CD14-positive monocyte (primary cell): Measurements from ENCODE around the gene SORBS1. TPM values are rescaled to one million over a fixed set of nuclear protein-coding genes. Genes with fewer than 3 reads are reported as not detected.

Experiments
- DNase-seq, 3 donors: peaks; one replicate each; pipeline ENCODE4 v3.0.0-alpha.2; 2011 to 2022
- H2AFZ ChIP-seq: 2 replicates; pipeline ENCODE4 v1.6.0; 2012; ENCODE audit warnings: mild to moderate bottlenecking, low read depth, low read length, inconsistent platforms; ENCODE audit not compliant: insufficient read depth, poor library complexity, severe bottlenecking
- H3K27ac ChIP-seq, 2 donors: 1 replicate in 1 of 2; 2 replicates in 1 of 2; pipeline ENCODE4 v1.5.1; 2012 to 2013; ENCODE audit warnings: low read length in 2 of 2, control low read depth in 1 of 2, inconsistent platforms in 1 of 2, low read depth in 1 of 2, mild to moderate bottlenecking in 1 of 2
- H3K27me3 ChIP-seq, 2 donors: one replicate each; pipeline versions ENCODE4 v1.6.0 to v1.6.1; 2011 to 2013; ENCODE audit warnings: low read length in 2 of 2; ENCODE audit not compliant: control insufficient read depth in 2 of 2, insufficient read depth in 2 of 2
- H3K36me3 ChIP-seq, 2 donors: replicated peaks in 1 of 2; 1 replicate in 1 of 2; 2 replicates in 1 of 2; pipeline versions ENCODE4 v1.5.1 to v1.6.1; 2012 to 2013; ENCODE audit warnings: low read length in 2 of 2, control low read depth in 1 of 2, inconsistent platforms in 1 of 2, mild to moderate bottlenecking in 1 of 2; ENCODE audit not compliant: insufficient read depth in 2 of 2, control insufficient read depth in 1 of 2
- H3K4me1 ChIP-seq, 2 donors: 1 replicate in 1 of 2; 2 replicates in 1 of 2; pipeline versions ENCODE4 v1.5.1 to v1.6.1; 2012 to 2013; ENCODE audit warnings: low read length in 2 of 2, control low read depth in 1 of 2, inconsistent platforms in 1 of 2, mild to moderate bottlenecking in 1 of 2, moderate library complexity in 1 of 2; ENCODE audit not compliant: insufficient read depth in 2 of 2, control insufficient read depth in 1 of 2
- H3K4me2 ChIP-seq: replicated peaks from 2 replicates; pipeline ENCODE3; 2012; ENCODE audit warnings: low read length, moderate library complexity, mild to moderate bottlenecking; ENCODE audit not compliant: poor library complexity, severe bottlenecking; ENCODE audit errors: extremely low read depth
- H3K4me3 ChIP-seq, 3 experiments: fragments of 200-600 bp in 1 of 3; sonication (generic) in 1 of 3; replicated peaks in 1 of 3; 1 replicate in 2 of 3; 2 replicates in 1 of 3; pipeline ENCODE4 v1.5.1; 2011 to 2013; ENCODE audit warnings: low read length in 3 of 3, mild to moderate bottlenecking in 3 of 3, control low read depth in 2 of 3, low read depth in 2 of 3, inconsistent platforms in 1 of 3, moderate library complexity in 1 of 3
- H3K79me2 ChIP-seq: 2 replicates; pipeline ENCODE4 v1.6.0; 2012; ENCODE audit warnings: mild to moderate bottlenecking, control low read depth, inconsistent platforms, low read length, moderate library complexity; ENCODE audit not compliant: insufficient read depth
- H3K9ac ChIP-seq: 2 replicates; pipeline ENCODE4 v1.6.0; 2017; ENCODE audit warnings: low read length, mild to moderate bottlenecking; ENCODE audit not compliant: insufficient read depth, poor library complexity, severe bottlenecking
- H3K9me3 ChIP-seq, 2 donors: replicated peaks in 1 of 2; 1 replicate in 1 of 2; 2 replicates in 1 of 2; pipeline versions ENCODE4 v1.5.1 to v1.6.1; 2012 to 2013; ENCODE audit warnings: low read length in 2 of 2, control low read depth in 1 of 2; ENCODE audit not compliant: control insufficient read depth in 1 of 2, insufficient read depth in 1 of 2
- H4K20me1 ChIP-seq: 2 replicates; pipeline ENCODE4 v1.6.0; 2012; ENCODE audit warnings: mild to moderate bottlenecking, low read length, control low read depth, moderate library complexity; ENCODE audit not compliant: insufficient read depth
- H3K27ac Mint-ChIP-seq, 7 donors: one replicate each; pipeline ENCODE4 v1.8.0; 2020; ENCODE audit warnings: mild to moderate bottlenecking in 7 of 7, mixed read lengths in 7 of 7, moderate library complexity in 6 of 7, inconsistent platforms in 2 of 7
- H3K27me3 Mint-ChIP-seq, 3 donors: one replicate each; pipeline ENCODE4 v1.8.0; 2021 to 2022; ENCODE audit warnings: low read depth in 3 of 3, mild to moderate bottlenecking in 3 of 3, mixed read lengths in 3 of 3, moderate library complexity in 3 of 3, inconsistent platforms in 1 of 3
- H3K36me3 Mint-ChIP-seq, 2 donors: one replicate each; pipeline ENCODE4 v1.8.0; 2020; ENCODE audit warnings: mixed read lengths in 2 of 2, inconsistent platforms in 1 of 2, mild to moderate bottlenecking in 1 of 2
- H3K4me1 Mint-ChIP-seq: one replicate; pipeline ENCODE4 v1.8.0; 2020; ENCODE audit warnings: mild to moderate bottlenecking, mixed read lengths
- H3K4me3 Mint-ChIP-seq, 2 donors: one replicate each; pipeline ENCODE4 v1.8.0; 2020; ENCODE audit warnings: mild to moderate bottlenecking in 2 of 2, mixed read lengths in 2 of 2, moderate library complexity in 1 of 2
- H3K9me3 Mint-ChIP-seq, 7 donors: one replicate each; pipeline ENCODE4 v1.8.0; 2020 to 2022; ENCODE audit warnings: mixed read lengths in 7 of 7, mild to moderate bottlenecking in 6 of 7, moderate library complexity in 6 of 7, inconsistent platforms in 2 of 7
- WGBS: methylation state at CpG from one replicate; pipeline ENCODE4 v1.1.5; 2013; ENCODE audit warnings: missing lambda C conversion rate; ENCODE audit not compliant: insufficient coverage; 5-methylcytosine and 5-hydroxymethylcytosine counted together
- intact Hi-C, 2 donors: fragments of 100-400 bp; cut with micrococcal nuclease; formaldehyde crosslinking; loops; one replicate each; pipeline versions ENCODE4 v1.15.0 to v1.15.1; 2023
- polyA plus RNA-seq, 3 donors: library from polyadenylated mRNA; depleted of rRNA in 1 of 3; unstranded in 2 of 3; stranded (reverse) in 1 of 3; fragments of 300-500 nt in 2 of 3; fragments of >200 nt in 1 of 3; fragmentation: Illumina TruSeq in 2 of 3; gene quantifications; 1 replicate in 2 of 3; 2 replicates in 1 of 3; pipeline ENCODE4 v1.2.3, GENCODE V29; 2012 to 2021
- TF ChIP-seq, protein P1 (sequence below): fragments of 200-600 bp; IDR thresholded peaks from one replicate; pipeline ENCODE4 v1.8.0; 2022; ENCODE audit warnings: antibody characterized with exemption, mild to moderate bottlenecking

Gene SORBS1
- polyA plus RNA-seq, 3 donors, result 0.08 to 0.15 TPM; not detected in 1

DNA sequence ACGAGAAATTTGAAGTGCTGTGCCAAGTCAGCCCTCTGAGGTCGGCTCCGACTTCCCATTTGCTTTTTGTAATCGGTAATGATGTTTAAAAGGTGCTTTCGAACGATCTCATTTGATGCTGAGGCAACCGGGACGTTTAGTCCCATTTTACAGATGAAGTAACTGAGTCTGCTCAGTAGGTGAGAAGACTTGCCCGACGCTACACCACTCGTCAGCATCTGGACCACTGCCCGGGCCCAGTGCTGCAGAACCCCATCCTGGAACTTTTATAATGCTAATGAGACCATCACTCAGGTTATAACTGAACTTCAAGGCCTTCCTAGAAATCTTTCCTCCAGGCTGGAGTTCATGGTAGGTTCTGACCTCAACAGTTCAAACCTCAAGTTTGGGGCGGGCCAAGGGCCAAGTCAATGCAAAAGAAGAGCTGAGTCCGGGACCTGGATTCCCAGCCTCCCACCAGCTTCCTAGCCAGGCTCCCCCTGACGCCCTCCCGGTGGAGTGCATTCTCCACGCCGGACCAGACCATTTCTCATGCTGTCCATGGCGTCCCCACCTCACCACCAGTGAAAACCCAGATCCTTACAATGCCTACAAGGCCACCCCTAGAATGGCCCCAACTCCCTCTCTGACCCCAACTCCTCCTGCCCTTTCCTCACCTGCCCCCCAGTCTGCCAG is 269.7 kb downstream of the SORBS1 start:
- H3K36me3 ChIP-seq, result no peaks in the 10 kb centered on the region
- H3K27ac Mint-ChIP-seq, result peak overlapping the region in 3 of 7 donors; percentile 28 to 51 (median 37)
- H3K27me3 Mint-ChIP-seq, result peaks cover 50 to 59% (median 56%) of the 10 kb centered on the region in 3 donors

More for the DNA sequence above, 269.7 kb downstream of the SORBS1 start:
- Histone ChIP-seq H3K4me2 (peak overlapping the region; percentile 94), H3K27ac (no peak overlapping the region), H3K9me3 (no peaks in the 10 kb centered on the region), H3K27me3 (peaks cover 12 to 63% of the 10 kb centered on the region in 2 donors), H4K20me1 (no peaks in the 10 kb centered on the region), H3K4me1 (peaks cover 21 to 26% of the 10 kb centered on the region in 2 donors), H3K79me2 (no peaks in the 10 kb centered on the region), H3K4me3 (peak overlapping the region in 2 of 3 experiments; percentile 28 to 75), H2AFZ (peak overlapping the region; percentile 81), H3K9ac (no peak overlapping the region)
- Mint-ChIP-seq H3K9me3 (peaks cover 0 to 11% (median 2%) of the 10 kb centered on the region in 7 donors), H3K4me3 (peak overlapping the region; percentile 64 to 84), H3K4me1 (peaks cover 33% of the 10 kb centered on the region), H3K36me3 (peaks cover 7 to 8% of the 10 kb centered on the region in 2 donors)
- WGBS, result 60% methylated on average over 11 of the region's 19 CpGs
- DNase-seq, result peak in 1 of 3 donors; percentile 12
- TF ChIP-seq, protein P1, sequence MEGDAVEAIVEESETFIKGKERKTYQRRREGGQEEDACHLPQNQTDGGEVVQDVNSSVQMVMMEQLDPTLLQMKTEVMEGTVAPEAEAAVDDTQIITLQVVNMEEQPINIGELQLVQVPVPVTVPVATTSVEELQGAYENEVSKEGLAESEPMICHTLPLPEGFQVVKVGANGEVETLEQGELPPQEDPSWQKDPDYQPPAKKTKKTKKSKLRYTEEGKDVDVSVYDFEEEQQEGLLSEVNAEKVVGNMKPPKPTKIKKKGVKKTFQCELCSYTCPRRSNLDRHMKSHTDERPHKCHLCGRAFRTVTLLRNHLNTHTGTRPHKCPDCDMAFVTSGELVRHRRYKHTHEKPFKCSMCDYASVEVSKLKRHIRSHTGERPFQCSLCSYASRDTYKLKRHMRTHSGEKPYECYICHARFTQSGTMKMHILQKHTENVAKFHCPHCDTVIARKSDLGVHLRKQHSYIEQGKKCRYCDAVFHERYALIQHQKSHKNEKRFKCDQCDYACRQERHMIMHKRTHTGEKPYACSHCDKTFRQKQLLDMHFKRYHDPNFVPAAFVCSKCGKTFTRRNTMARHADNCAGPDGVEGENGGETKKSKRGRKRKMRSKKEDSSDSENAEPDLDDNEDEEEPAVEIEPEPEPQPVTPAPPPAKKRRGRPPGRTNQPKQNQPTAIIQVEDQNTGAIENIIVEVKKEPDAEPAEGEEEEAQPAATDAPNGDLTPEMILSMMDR, result no peak
- intact Hi-C loops, result no loop called here
